GM12875 (cell line): ENCODE measurements around the gene PRR18.
A peak's percentile ranks its signal among the peaks of the same experiment; 100 is the strongest.

Experiments
- H3K4me3 ChIP-seq: one replicate; pipeline ENCODE4 v1.5.1; 2011; ENCODE audit warnings: low read depth, low read length, control low read depth
- TF ChIP-seq, protein P1 (sequence below): IDR thresholded peaks from 2 replicates; pipeline ENCODE4 v1.5.1; 2011; ENCODE audit warnings: low read depth, mild to moderate bottlenecking, control low read depth, inconsistent platforms, low read length, moderate library complexity, borderline replicate concordance; ENCODE audit not compliant: insufficient read depth

The PRR18 gene

DNA sequence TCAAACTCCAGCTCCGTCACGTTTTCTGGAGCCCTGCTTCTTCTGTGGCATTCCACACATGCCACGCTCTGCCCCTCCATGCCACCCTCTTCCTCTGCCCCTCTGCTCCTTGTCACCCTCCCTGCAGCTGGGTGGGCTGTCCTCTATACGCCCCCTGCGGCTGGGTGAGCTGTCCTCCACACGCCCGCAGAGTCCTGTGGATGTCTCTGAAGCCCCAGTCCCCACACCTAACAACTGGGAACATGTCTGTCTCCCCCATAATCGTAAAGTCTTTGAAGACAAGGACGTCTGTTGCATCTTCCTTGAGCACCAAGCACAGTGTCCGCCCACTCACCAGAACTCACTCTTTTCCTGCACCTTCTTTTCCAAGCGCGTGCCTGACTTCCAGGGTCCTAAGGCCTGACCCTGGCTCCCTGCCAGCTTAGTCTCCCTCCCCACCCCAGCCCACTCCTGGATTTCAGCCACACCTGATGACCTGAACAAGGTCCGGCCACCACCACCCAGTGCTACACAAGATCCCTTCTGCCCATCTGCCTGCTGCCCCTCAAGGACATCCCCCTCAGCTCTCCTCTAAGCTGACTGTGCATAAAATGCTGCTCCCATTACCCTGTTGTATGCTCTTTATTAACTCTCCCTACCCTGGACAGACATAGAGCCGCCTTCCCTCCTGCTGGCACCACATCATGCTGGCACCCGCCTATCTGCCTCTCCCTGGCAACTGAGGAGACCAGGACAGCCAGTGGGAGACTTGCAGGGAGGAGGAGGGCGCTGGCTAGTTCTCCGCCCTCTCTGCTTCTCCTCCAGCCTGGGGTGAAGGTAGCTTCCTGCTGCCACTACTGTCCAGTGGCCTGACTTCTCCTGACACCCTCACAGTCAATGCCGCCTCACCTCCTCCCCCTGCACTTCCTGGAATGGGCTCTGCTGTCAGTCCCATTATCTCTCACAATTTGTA lies 10.7 kb upstream of the PRR18 start:
- TF ChIP-seq, protein P1, sequence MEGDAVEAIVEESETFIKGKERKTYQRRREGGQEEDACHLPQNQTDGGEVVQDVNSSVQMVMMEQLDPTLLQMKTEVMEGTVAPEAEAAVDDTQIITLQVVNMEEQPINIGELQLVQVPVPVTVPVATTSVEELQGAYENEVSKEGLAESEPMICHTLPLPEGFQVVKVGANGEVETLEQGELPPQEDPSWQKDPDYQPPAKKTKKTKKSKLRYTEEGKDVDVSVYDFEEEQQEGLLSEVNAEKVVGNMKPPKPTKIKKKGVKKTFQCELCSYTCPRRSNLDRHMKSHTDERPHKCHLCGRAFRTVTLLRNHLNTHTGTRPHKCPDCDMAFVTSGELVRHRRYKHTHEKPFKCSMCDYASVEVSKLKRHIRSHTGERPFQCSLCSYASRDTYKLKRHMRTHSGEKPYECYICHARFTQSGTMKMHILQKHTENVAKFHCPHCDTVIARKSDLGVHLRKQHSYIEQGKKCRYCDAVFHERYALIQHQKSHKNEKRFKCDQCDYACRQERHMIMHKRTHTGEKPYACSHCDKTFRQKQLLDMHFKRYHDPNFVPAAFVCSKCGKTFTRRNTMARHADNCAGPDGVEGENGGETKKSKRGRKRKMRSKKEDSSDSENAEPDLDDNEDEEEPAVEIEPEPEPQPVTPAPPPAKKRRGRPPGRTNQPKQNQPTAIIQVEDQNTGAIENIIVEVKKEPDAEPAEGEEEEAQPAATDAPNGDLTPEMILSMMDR: no peak
- H3K4me3 ChIP-seq: no peak overlapping the region

DNA sequence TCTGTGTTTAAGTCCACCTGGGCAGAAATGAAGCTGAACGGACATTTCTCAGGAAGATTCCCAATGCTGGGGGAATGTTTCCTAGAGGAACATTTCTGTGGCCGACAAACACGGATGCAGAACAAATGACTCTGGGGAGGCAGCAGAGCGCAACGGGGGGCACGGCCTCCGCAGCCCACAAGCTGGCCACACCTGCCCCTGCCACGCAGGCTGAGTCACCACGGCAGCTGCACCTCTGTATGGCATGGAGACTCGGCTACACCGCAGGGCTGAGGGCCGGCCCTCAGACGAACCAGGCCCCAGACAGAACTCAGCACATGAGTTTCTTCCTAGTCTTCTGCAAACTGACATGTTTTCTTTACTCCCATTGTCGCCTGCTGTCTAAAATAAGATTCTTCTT lies 10.0 kb upstream of the PRR18 start:
- H3K4me3 ChIP-seq: no peak overlapping the region
- TF ChIP-seq, protein P1: no peak

DNA sequence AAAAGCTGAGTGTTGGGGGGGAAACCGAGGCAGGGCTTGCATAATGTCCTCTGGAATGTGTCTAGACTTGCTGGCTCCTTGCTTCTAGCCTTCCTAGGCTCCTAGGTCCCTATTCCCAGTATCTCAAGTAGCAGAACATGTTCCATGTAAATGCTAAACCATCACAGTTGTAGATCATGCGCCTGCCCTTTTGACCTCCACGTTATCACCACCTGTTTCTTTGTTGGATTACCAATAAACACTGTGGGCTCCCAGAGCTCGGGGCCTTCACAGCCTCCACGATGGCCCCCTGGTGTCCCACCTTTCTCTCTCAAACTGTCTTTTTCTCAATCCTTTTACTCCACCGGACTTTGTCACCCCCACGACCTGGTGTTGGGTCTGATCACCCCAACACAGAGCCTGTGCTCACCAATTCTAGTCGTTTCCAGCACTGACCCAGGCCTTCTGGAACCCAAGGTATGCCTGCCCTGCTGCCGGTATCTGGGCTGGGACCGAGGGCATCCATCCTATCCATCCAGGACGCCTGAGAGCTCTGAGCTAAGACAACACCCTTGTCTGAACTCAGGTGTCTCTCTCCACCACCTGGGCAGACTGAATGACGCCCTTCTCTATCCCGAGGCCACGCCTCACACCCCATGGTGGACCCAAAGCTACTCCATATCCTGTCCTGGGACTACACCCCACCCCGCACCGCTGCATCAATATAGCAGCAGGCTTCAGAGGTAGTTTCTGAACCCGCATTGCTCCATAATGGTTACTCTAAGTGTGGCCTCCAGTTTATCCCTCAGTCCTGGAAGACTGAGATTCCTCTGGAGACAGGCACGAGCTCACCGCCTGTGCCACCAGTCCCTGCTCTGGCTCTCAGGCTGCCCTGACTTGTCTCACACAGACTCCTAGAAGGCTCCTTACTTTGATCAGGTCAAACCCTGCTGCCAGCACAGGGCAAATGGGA lies 9.3 kb upstream of the PRR18 start:
- TF ChIP-seq, protein P1: no peak

DNA sequence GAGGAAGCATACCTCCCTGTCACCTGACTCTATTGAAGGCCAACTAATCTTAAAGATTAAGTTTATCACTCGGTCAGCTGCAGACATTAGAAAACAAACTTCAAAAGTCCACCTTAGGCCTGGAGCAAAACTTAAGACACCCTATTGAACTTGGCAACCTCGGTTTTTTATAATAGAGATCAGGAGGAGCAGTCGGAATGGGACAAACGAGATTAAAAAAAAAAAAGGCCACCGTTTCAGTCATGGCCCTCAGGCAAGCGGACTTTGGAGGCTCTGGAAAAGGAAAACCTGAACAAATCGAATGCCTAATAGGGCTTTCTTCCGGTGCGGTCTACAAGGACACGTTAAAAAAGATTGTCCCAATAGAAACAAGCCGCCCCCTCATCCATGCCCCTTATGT lies 7.2 kb upstream of the PRR18 start:
- no peak overlapping the region for H3K4me3 ChIP-seq
- TF ChIP-seq, protein P1: no peak

More for the DNA sequence above, 9.3 kb upstream of the PRR18 start:
- no peak overlapping the region for H3K4me3 ChIP-seq

DNA sequence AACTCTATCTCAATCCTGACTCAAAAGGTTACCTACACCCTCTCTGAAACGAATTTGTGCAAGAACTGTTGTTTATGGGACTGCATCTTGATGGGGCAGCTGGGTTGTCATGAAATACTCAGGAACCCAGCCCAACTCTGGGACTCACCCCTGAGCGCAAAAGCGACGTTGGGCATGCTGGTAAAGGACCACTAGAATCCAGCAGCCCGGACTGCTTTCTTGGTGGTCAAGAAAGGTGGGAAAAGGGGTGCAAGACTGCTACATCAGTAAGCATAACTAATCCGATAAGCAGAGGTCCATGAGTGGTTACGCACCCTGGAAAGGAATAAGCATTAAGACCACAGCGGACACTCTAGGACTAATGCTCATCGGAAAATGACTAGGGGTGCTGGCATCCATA lies 6.3 kb upstream of the PRR18 start:
- TF ChIP-seq, protein P1: no peak
- no peak overlapping the region for H3K4me3 ChIP-seq

DNA sequence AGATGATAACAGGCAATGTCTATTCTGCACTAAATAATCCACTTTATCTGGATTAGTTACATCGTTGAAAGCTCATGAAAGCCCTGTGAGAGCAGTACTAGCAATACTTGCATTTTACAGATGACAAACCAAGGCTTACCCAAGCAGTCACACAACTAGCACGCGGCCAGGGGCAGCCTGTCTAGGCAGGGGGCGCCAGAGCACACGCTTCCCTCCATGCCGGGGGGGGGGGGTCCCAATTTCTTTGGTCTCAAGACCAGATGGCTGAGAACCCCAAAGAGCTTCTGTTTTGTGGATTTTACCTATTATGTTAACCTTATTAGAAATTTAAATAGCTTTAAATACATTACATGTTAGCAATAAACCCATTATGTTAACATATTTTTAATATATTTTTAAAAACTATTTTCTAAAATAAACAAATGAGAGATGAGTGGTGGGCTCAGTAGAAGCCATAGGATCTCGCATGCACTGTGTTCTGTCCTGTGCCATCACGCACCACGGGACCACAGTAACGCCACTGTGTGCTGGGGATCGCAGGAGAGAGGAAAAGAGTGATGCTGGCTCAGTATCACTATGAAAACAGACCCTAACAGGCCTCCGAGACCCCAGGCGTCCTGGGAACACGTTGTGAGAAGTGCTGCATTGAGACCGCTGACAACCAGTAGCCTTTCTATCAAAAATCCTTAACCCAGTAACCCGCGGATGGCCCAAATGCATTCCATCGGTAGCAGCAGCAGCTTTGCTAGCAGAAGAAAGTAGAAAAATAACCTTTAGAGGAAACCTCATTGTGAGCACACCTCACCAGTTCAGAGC lies 5.3 kb upstream of the PRR18 start:
- TF ChIP-seq, protein P1: peak; percentile 61
- H3K4me3 ChIP-seq: no peak overlapping the region
